A549 (cell line): ENCODE results near the gene WHRN. TPM values are rescaled to one million over a fixed set of nuclear protein-coding genes. Genes with fewer than 3 reads are reported as not detected.

Source experiments
- ATAC-seq, 2 experiments: fragments of 200-7000 bp in 1 of 2; fragments of >200 bp in 1 of 2; cut with Nextera tagmentation in 1 of 2; cut with Tn5 transposase in 1 of 2; 3 replicates each; pipeline versions ENCODE4 v1.8.0 to v1.9.1; 2018 to 2020; ENCODE audit warnings: mild to moderate bottlenecking in 1 of 2, moderate library complexity in 1 of 2
- CTCF ChIA-PET: fragments of 300-600 bp; sonication (Branson Sonifier 250); formaldehyde crosslinking; extraction: SDS; loops from one replicate; lab custom pipeline; 2021; ENCODE audit warnings: antibody characterized with exemption, inconsistent platforms; lab: Yijun Ruan, JAX
- POLR2A ChIA-PET: fragments of 350-600 bp; formaldehyde crosslinking; extraction: SDS; loops from one replicate; lab custom pipeline; 2021; ENCODE audit warnings: antibody characterized with exemption, inconsistent platforms; lab: Yijun Ruan, JAX
- DNase-seq, 2 experiments: peaks; one replicate each; pipeline versions ENCODE4 v3.0.0 to v3.0.0-alpha.2; 2011 to 2016; ENCODE audit warnings: low read depth in 1 of 2, low spot score in 1 of 2
- FAIRE-seq: peaks from 2 replicates; lab custom pipeline; 2011; peaks lifted over from hg19 to GRCh38; lab: Jason Lieb, UNC
- H3K27ac ChIP-seq, 2 experiments: fragments of >200 bp; sonication (Bioruptor Twin); formaldehyde crosslinking; 3 replicates each; pipeline ENCODE4 v1.5.1; 2016 to 2017
- H3K4me1 ChIP-seq: fragments of >200 bp; sonication (Bioruptor Twin); formaldehyde crosslinking; 3 replicates; pipeline ENCODE4 v1.6.1; 2016
- H3K4me2 ChIP-seq: fragments of >200 bp; sonication (Bioruptor Twin); formaldehyde crosslinking; 3 replicates; pipeline ENCODE4 v1.6.1; 2016
- H3K4me3 ChIP-seq: fragments of >200 bp; sonication (Bioruptor Twin); formaldehyde crosslinking; 3 replicates; pipeline ENCODE4 v1.5.1; 2016
- H3K9me3 ChIP-seq: fragments of >200 bp; sonication (Bioruptor Twin); formaldehyde crosslinking; 3 replicates; pipeline ENCODE4 v1.6.1; 2016
- BCL3 ChIP-seq: fragments of >200 bp; sonication (Bioruptor Twin); formaldehyde crosslinking; IDR thresholded peaks from 3 replicates; pipeline ENCODE4 v1.6.1; 2016
- CEBPB ChIP-seq, 2 experiments: fragments of >200 bp in 1 of 2; sonication (Bioruptor Twin) in 1 of 2; formaldehyde crosslinking in 1 of 2; IDR thresholded peaks; 2 replicates each; pipeline ENCODE4 v1.6.1; 2012 to 2016
- CHD4 ChIP-seq: fragments of 200-600 bp; sonication (generic); IDR thresholded peaks from 2 replicates; pipeline ENCODE4 v1.6.1; 2016; ENCODE audit warnings: antibody characterized with exemption, mild to moderate bottlenecking, borderline replicate concordance
- E2F6 ChIP-seq: IDR thresholded peaks from 2 replicates; pipeline ENCODE4 v1.6.1; 2012; ENCODE audit warnings: low read depth, borderline replicate concordance
- FOSB ChIP-seq: fragments of 250-450 bp; sonication (Bioruptor Pico); IDR thresholded peaks from 2 replicates; pipeline ENCODE4 v1.5.0; 2020; ENCODE audit warnings: mild to moderate bottlenecking, moderate library complexity
- FOXS1 ChIP-seq: fragments of 250-450 bp; sonication (Bioruptor Pico); IDR thresholded peaks from 2 replicates; pipeline ENCODE4 v1.5.0; 2020; ENCODE audit warnings: mild to moderate bottlenecking, moderate library complexity
- HDAC2 ChIP-seq: fragments of 200-600 bp; sonication (generic); IDR thresholded peaks from 2 replicates; pipeline ENCODE4 v1.6.1; 2016
- HES2 ChIP-seq: fragments of >200 bp; sonication (Bioruptor Twin); formaldehyde crosslinking; IDR thresholded peaks from 2 replicates; pipeline ENCODE4 v1.6.1; 2016
- HMGXB4 ChIP-seq: fragments of 250-450 bp; sonication (Bioruptor Pico); IDR thresholded peaks from 2 replicates; pipeline ENCODE4 v1.5.0; 2021; ENCODE audit warnings: mild to moderate bottlenecking, moderate library complexity, borderline replicate concordance
- HOXB13 ChIP-seq: fragments of 250-450 bp; sonication (Bioruptor Pico); IDR thresholded peaks from 2 replicates; pipeline ENCODE4 v1.5.0; 2020; ENCODE audit warnings: low read depth, mild to moderate bottlenecking, moderate library complexity
- HOXB5 ChIP-seq: fragments of 250-450 bp; sonication (Bioruptor Pico); IDR thresholded peaks from 2 replicates; pipeline ENCODE4 v1.5.0; 2020; ENCODE audit warnings: mild to moderate bottlenecking, moderate library complexity
- KDM1A ChIP-seq: fragments of 200-600 bp; sonication (generic); IDR thresholded peaks from 2 replicates; pipeline ENCODE4 v1.6.1; 2016; ENCODE audit warnings: low read depth, mild to moderate bottlenecking
- KDM5A ChIP-seq: fragments of 200-600 bp; sonication (generic); IDR thresholded peaks from 2 replicates; pipeline ENCODE4 v1.6.1; 2016; ENCODE audit warnings: antibody characterized with exemption, mild to moderate bottlenecking
- MAX ChIP-seq: IDR thresholded peaks from 2 replicates; pipeline ENCODE4 v1.6.1; 2012
- MAZ ChIP-seq: fragments of 150-350 bp; IDR thresholded peaks from 2 replicates; pipeline ENCODE4 v1.6.1; 2014; ENCODE audit warnings: antibody characterized with exemption, low read depth, low read length, borderline replicate concordance
- NFE2L2 ChIP-seq: fragments of 150-350 bp; conservative IDR thresholded peaks from 2 replicates; pipeline ENCODE4 v1.6.1; 2014; ENCODE audit warnings: low read length
- NPAS2 ChIP-seq: fragments of 250-450 bp; sonication (Bioruptor Pico); IDR thresholded peaks from 2 replicates; pipeline ENCODE4 v1.8.0; 2022; ENCODE audit warnings: mild to moderate bottlenecking, moderate library complexity, borderline replicate concordance
- PHF8 ChIP-seq: fragments of 200-600 bp; sonication (generic); IDR thresholded peaks from 2 replicates; pipeline ENCODE4 v1.6.1; 2016; ENCODE audit warnings: low read depth, mild to moderate bottlenecking, antibody characterized with exemption, moderate library complexity, borderline replicate concordance
- RARB ChIP-seq: fragments of 250-450 bp; sonication (Bioruptor Pico); IDR thresholded peaks from 2 replicates; pipeline ENCODE4 v1.8.0; 2021; ENCODE audit warnings: mild to moderate bottlenecking, moderate library complexity
- SMC3 ChIP-seq: fragments of >200 bp; sonication (Bioruptor Twin); formaldehyde crosslinking; IDR thresholded peaks from 3 replicates; pipeline ENCODE4 v1.6.1; 2018; ENCODE audit warnings: inconsistent platforms
- TFCP2L1 ChIP-seq: fragments of 250-450 bp; sonication (Bioruptor Pico); IDR thresholded peaks from 2 replicates; pipeline ENCODE4 v1.5.0; 2021; ENCODE audit warnings: mild to moderate bottlenecking
- ZFP36 ChIP-seq: fragments of 450-650 bp; IDR thresholded peaks from 2 replicates; pipeline ENCODE4 v1.6.1; 2014; ENCODE audit warnings: borderline replicate concordance; ENCODE audit not compliant: partially characterized antibody
- ZNF302 ChIP-seq: fragments of 250-450 bp; sonication (Bioruptor Pico); IDR thresholded peaks from 2 replicates; pipeline ENCODE4 v1.9.0; 2021; ENCODE audit warnings: inconsistent platforms, mild to moderate bottlenecking, moderate library complexity
- WGBS: methylation state at CpG from one replicate; pipeline ENCODE4 v1.1.6; 2017; ENCODE audit errors: missing lambda C conversion rate; 5-methylcytosine and 5-hydroxymethylcytosine counted together
- polyA plus RNA-seq, 4 experiments: library from polyadenylated mRNA; depleted of rRNA in 3 of 4; stranded (reverse); fragments of >200 nt; fragmentation: RNase III in 1 of 4; extraction: RNeasy Plus Mini Kit Qiagen cat#74134 plus additional on column Dnase treatment in 1 of 4; gene quantifications; 2 replicates in 3 of 4; 3 replicates in 1 of 4; pipeline ENCODE4 v1.2.3, GENCODE V29; 2011 to 2017

WHRN gene
- polyA plus RNA-seq, 2 of the 4 experiments (the other 2 are of a cell fraction) = 1.2 to 3.2 TPM

- FAIRE-seq (no peak), ATAC-seq (no peak), DNase-seq (no peak)
- TF ChIP-seq PHF8 (no peak), BCL3 (no peak), FOSB (no peak), HDAC2 (no peak), ZNF302 (CRISPR knock-in tag) (no peak), MAZ (no peak), HOXB5 (CRISPR knock-in tag) (no peak), KDM5A (no peak), E2F6 (no peak), CHD4 (no peak), CEBPB (IDR thresholded peaks at IDR 0.05) (no peak), HOXB13 (no peak), NFE2L2 (no peak), RARB (CRISPR knock-in tag) (no peak), KDM1A (no peak)
- ChIA-PET CTCF (no interaction called here), POLR2A (no interaction called here)
- Histone ChIP-seq H3K27ac (no peak overlapping the region), H3K4me3 (no peak overlapping the region), H3K9me3 (no peaks in the 10 kb centered on the region), H3K4me1 (peaks cover 9% of the 10 kb centered on the region; the same call in 1 of the 3 replicates), H3K4me2 (no peak overlapping the region)
- 71% methylated on average over 5 of the region's 5 CpGs for WGBS
Observed at GRCh38 chr9:114481789-114482188, 23.5 kb downstream of the WHRN start.

GRCh38 chr9:114480746-114481435, 24.4 kb downstream of the WHRN start:
- Histone ChIP-seq H3K27ac (no peak overlapping the region), H3K4me2 (no peak overlapping the region), H3K9me3 (no peaks in the 10 kb centered on the region), H3K4me1 (peaks cover 9% of the 10 kb centered on the region; the same call in 1 of the 3 replicates), H3K4me3 (no peak overlapping the region)
- TF ChIP-seq ZFP36 (no peak), ZNF302 (CRISPR knock-in tag) (no peak), NPAS2 (CRISPR knock-in tag) (no peak), HMGXB4 (CRISPR knock-in tag) (no peak), MAX (no peak), BCL3 (no peak), FOXS1 (no peak), TFCP2L1 (CRISPR knock-in tag) (no peak), PHF8 (no peak), KDM5A (no peak), SMC3 (no peak), HES2 (no peak), HOXB13 (no peak)
- no peak for DNase-seq
- POLR2A ChIA-PET = no interaction called here
- FAIRE-seq = no peak
- no peak for ATAC-seq
- WGBS = 65% methylated on average over 4 of the region's 4 CpGs
- CTCF ChIA-PET = interaction anchor here (1.0 kb wide), 1 partner anchor 173 kb away, joined by 3 read pairs; no protein-coding TSS in a partner anchor
